Omental fat pad (tissue), 4 donors: Measurements from ENCODE around the gene PPP1R1C. TPM values are rescaled to one million over a fixed set of nuclear protein-coding genes. Genes with fewer than 3 reads are reported as not detected.

Experiments
- ATAC-seq: fragments of 150-250 bp; one replicate; pipeline ENCODE4 v1.9.1; 2016; ENCODE audit warnings: mild to moderate bottlenecking, moderate library complexity; ENCODE audit not compliant: low FRiP score
- DNase-seq: peaks from one replicate; pipeline ENCODE4 v3.0.0-alpha.2; 2019; ENCODE audit warnings: low spot score
- total RNA-seq, 4 donors: library from RNA; depleted of rRNA; stranded (reverse); fragments of >200 nt; gene quantifications; one replicate each; pipeline ENCODE4 v1.1.0, GENCODE V29; 2016
- TF ChIP-seq, protein P1 (sequence below), 3 donors: fragments of 450-650 bp; IDR thresholded peaks; one replicate each; pipeline ENCODE4 v1.5.1; 2016 to 2017; ENCODE audit warnings: antibody characterized with exemption in 3 of 3, mild to moderate bottlenecking in 3 of 3, moderate library complexity in 2 of 3

Gene PPP1R1C
- total RNA-seq, 4 donors from 2014 or later = 1.1 to 1.3 TPM; not detected in 2

DNA sequence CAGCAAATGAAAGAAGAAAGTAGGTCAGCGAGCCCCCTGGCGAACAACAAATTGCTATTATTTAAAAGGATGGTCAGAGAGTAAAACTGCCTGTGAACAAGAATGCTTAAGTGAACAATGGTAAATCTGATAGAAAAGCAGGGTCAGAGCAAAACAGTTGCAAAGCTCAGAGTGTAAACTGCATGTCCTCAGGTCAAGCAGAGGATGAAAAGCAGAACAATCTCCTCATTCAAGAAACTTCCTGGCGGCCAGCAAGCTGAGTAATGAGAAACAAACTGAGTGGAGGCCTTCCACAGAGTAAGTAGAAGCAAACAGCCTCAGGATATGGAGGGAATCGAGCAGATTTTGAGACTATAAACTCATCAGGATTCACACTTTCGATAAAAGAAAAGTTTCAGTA lies 117.9 kb downstream of the PPP1R1C start:
- DNase-seq (no peak), ATAC-seq (no peak)
- TF ChIP-seq, protein P1, sequence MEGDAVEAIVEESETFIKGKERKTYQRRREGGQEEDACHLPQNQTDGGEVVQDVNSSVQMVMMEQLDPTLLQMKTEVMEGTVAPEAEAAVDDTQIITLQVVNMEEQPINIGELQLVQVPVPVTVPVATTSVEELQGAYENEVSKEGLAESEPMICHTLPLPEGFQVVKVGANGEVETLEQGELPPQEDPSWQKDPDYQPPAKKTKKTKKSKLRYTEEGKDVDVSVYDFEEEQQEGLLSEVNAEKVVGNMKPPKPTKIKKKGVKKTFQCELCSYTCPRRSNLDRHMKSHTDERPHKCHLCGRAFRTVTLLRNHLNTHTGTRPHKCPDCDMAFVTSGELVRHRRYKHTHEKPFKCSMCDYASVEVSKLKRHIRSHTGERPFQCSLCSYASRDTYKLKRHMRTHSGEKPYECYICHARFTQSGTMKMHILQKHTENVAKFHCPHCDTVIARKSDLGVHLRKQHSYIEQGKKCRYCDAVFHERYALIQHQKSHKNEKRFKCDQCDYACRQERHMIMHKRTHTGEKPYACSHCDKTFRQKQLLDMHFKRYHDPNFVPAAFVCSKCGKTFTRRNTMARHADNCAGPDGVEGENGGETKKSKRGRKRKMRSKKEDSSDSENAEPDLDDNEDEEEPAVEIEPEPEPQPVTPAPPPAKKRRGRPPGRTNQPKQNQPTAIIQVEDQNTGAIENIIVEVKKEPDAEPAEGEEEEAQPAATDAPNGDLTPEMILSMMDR (IDR thresholded peaks at IDR 0.05) = no peak

GRCh38 chr2:182110347-182110746 lies 124.7 kb downstream of the PPP1R1C start:
- TF ChIP-seq, protein P1 (IDR thresholded peaks at IDR 0.05) = no peak
- ATAC-seq = no peak
- no peak for DNase-seq

GRCh38 chr2:182113334-182113733 lies 127.7 kb downstream of the PPP1R1C start:
- ATAC-seq (no peak), DNase-seq (no peak)
- TF ChIP-seq, protein P1 (IDR thresholded peaks at IDR 0.05) = no peak

DNA sequence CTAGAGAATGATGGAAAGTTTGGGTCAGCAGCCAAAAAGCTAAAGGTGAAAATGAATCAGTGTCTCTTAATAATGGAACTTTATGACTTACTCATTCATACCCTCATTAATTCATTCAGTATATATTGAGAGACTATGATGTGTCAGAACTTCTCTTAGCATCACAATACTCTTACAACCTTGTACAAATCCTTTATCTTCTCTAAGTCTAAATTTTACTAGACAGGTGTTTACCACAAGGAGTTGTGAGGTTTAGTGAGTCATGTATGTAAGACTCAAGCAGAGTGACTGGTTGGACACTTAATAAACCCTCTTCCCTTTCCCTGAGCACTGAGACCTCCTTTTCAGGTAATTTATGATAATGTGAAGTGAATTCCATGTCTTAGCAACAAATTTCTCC lies 129.6 kb downstream of the PPP1R1C start:
- ATAC-seq = no peak
- TF ChIP-seq, protein P1 (IDR thresholded peaks at IDR 0.05) = no peak
- DNase-seq = no peak

GRCh38 chr2:182116774-182117173 lies 131.1 kb downstream of the PPP1R1C start:
- DNase-seq = no peak
- no peak for ATAC-seq
- TF ChIP-seq, protein P1 (IDR thresholded peaks at IDR 0.05) = no peak

GRCh38 chr2:182117196-182117595 lies 131.5 kb downstream of the PPP1R1C start:
- ATAC-seq (no peak), DNase-seq (no peak)
- TF ChIP-seq, protein P1 (IDR thresholded peaks at IDR 0.05) = no peak

DNA sequence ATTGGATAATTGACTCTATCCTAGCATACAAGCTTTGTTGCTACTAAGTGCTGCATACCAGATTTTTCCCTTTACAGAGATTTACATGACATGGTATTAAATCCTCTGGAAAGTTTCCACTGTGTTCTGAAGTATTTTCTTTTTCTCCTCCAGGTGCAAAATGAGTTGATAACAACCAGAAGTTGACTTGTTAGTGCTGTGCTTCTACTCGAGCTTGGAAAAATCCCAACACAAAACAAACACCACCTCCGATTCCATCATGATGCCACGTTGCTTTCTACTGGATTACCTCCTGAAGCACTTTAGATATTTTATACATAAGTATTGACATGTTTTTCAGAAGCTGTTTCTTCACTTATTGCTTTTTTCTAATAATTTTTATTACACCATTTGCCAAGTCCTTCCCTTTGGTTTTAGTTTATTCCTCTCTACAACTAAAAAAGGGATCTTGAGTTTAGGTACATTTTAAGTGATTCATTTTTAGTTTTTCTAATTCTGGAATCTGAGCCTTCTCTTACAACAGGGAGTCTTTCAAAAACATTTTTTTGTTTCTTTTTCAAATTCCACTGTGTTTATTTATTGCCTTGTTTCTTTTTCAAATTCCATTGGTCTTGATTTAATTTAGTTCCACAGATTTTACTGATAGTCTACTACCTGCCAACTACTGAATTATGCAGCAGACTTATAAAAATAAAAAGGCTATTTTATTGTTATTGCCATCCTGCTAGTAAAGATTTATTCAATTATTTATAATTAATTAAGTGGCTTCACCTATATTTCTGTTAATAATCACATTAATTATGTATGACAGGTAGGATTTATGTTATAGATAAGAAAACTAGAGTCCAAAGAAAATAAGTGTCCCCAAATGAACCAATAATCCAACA lies 143.4 kb downstream of the PPP1R1C start:
- DNase-seq (no peak), ATAC-seq (no peak)
- TF ChIP-seq, protein P1 (IDR thresholded peaks at IDR 0.05) = no peak
